ENCODE results near the gene TMEM87A. TPM values are rescaled to one million over a fixed set of nuclear protein-coding genes. Genes with fewer than 3 reads are reported as not detected.

Gene TMEM87A
- total RNA-seq, 2 donors from 2014 or later = 31.4 to 36.6 TPM

- Histone ChIP-seq H3K9me3 (no peaks in the 10 kb centered on the region), H3K4me3 (no peak overlapping the region), H3K36me3 (replicated peaks in 1 of 2; ENCODE audit: insufficient read depth in 1 of 2, low read depth in 2 of 2) (peaks cover 7 to 16% of the 10 kb centered on the region in 2 donors), H3K27ac (no peak overlapping the region), H3K27me3 (no peaks in the 10 kb centered on the region), H3K4me1 (peaks cover 7% of the 10 kb centered on the region)
- 94 to 95% methylated on average over 5 of the region's 5 CpGs for WGBS, 2 donors
- ATAC-seq = no peak
- no peak for DNase-seq
- intact Hi-C loops (cut with DNase I) = no loop called here
- TF ChIP-seq, protein P1, sequence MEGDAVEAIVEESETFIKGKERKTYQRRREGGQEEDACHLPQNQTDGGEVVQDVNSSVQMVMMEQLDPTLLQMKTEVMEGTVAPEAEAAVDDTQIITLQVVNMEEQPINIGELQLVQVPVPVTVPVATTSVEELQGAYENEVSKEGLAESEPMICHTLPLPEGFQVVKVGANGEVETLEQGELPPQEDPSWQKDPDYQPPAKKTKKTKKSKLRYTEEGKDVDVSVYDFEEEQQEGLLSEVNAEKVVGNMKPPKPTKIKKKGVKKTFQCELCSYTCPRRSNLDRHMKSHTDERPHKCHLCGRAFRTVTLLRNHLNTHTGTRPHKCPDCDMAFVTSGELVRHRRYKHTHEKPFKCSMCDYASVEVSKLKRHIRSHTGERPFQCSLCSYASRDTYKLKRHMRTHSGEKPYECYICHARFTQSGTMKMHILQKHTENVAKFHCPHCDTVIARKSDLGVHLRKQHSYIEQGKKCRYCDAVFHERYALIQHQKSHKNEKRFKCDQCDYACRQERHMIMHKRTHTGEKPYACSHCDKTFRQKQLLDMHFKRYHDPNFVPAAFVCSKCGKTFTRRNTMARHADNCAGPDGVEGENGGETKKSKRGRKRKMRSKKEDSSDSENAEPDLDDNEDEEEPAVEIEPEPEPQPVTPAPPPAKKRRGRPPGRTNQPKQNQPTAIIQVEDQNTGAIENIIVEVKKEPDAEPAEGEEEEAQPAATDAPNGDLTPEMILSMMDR (IDR thresholded peaks at IDR 0.05) = no peak
- no peak for TF ChIP-seq POLR2A (IDR thresholded peaks at IDR 0.05)
These were observed 8.4 kb downstream of the TMEM87A start for GRCh38 chr15:42264795-42265194.

DNA sequence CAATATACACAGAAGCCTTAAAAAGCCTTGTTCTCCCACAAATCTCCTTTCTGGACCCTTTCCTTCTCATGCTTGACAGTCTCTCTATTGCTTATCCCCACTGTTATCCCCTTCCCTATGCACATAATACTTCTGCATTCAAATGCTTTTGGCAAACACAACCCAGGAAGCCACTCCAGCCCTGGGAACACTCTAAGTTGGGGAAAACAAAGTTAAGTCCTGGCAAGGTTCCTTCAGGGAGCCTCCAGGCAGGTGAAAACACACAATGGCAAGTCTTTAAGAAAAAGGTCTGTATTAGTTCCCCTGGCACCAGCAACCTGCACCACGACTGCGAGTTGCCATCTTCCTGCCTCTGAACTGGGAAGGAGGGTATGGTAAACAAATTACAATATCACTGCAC is 19.9 kb downstream of the TMEM87A start:
- Histone ChIP-seq H3K4me3 (no peak overlapping the region), H3K36me3 (replicated peaks in 1 of 2; ENCODE audit: insufficient read depth in 1 of 2, low read depth in 2 of 2) (no peaks in the 10 kb centered on the region), H3K4me1 (no peaks in the 10 kb centered on the region), H3K27me3 (no peaks in the 10 kb centered on the region), H3K9me3 (no peaks in the 10 kb centered on the region), H3K27ac (no peak overlapping the region)
- intact Hi-C loops (cut with DNase I) = no loop called here
- no peak for DNase-seq
- 94 to 98% methylated on average over 2 of the region's 2 CpGs for WGBS, 2 donors
- ATAC-seq = no peak
- TF ChIP-seq, protein P1 (IDR thresholded peaks at IDR 0.05) = no peak
- no peak for TF ChIP-seq POLR2A (IDR thresholded peaks at IDR 0.05)

- H3K4me1 ChIP-seq = no peaks in the 10 kb centered on the region
- intact Hi-C loops (cut with DNase I) = no loop called here
- H3K4me3 ChIP-seq = no peak overlapping the region
- 100% methylated on average over 1 of the region's 1 CpG for WGBS, 2 donors
- H3K9me3 ChIP-seq = no peaks in the 10 kb centered on the region
- peaks cover 0 to 7% of the 10 kb centered on the region in 2 donors for H3K36me3 ChIP-seq (replicated peaks in 1 of 2; ENCODE audit: insufficient read depth in 1 of 2, low read depth in 2 of 2)
- DNase-seq = no peak
- H3K27me3 ChIP-seq = no peaks in the 10 kb centered on the region
- no peak for ATAC-seq
- no peak overlapping the region for H3K27ac ChIP-seq
- TF ChIP-seq, protein P1 (IDR thresholded peaks at IDR 0.05) = no peak
- no peak for TF ChIP-seq POLR2A (IDR thresholded peaks at IDR 0.05)
These were observed 32.4 kb downstream of the TMEM87A start for GRCh38 chr15:42240823-42241222.

- no peak for DNase-seq
- Histone ChIP-seq H3K27me3 (no peaks in the 10 kb centered on the region), H3K9me3 (no peaks in the 10 kb centered on the region), H3K27ac (no peak overlapping the region), H3K4me3 (no peak overlapping the region), H3K4me1 (no peaks in the 10 kb centered on the region), H3K36me3 (replicated peaks in 1 of 2; ENCODE audit: insufficient read depth in 1 of 2, low read depth in 2 of 2) (peaks cover 0 to 7% of the 10 kb centered on the region in 2 donors)
- no peak for ATAC-seq
- no peak for TF ChIP-seq POLR2A (IDR thresholded peaks at IDR 0.05)
- TF ChIP-seq, protein P1 (IDR thresholded peaks at IDR 0.05) = no peak
- intact Hi-C loops (cut with DNase I) = no loop called here
These were observed 33.6 kb downstream of the TMEM87A start for GRCh38 chr15:42239528-42240182.

DNA sequence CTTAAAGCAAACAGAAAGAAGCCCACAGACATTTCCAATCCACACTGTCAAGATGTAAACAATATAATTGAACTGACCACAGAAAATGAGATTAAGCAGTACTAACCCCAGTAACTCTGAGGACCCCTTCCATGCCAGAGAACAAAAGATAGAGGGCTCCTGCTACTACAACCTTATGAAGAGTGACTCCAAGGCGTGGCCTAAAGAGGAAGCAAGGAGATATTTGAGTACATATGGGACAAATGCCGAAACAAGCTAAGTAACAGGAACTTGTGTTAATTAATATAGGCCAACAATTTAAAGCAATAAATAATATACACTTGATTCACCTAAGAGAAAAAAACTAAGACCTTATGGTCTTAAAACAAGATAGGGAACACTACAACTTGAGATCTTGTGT is 40.1 kb downstream of the TMEM87A start:
- no peak for TF ChIP-seq POLR2A (IDR thresholded peaks at IDR 0.05)
- TF ChIP-seq, protein P1 (IDR thresholded peaks at IDR 0.05) = no peak
- H3K36me3 ChIP-seq (replicated peaks in 1 of 2; ENCODE audit: insufficient read depth in 1 of 2, low read depth in 2 of 2) = peaks cover 0 to 10% of the 10 kb centered on the region in 2 donors
- no peak for ATAC-seq

More for the DNA sequence above, 40.1 kb downstream of the TMEM87A start:
- 85 to 94% methylated on average over 2 of the region's 2 CpGs for WGBS, 2 donors
- intact Hi-C loops (cut with DNase I) = no loop called here
- no peaks in the 10 kb centered on the region for H3K4me1 ChIP-seq
- no peak overlapping the region for H3K27ac ChIP-seq
- no peaks in the 10 kb centered on the region for H3K27me3 ChIP-seq
- H3K9me3 ChIP-seq = no peaks in the 10 kb centered on the region
- DNase-seq = no peak
- no peak overlapping the region for H3K4me3 ChIP-seq

Measured in body of pancreas (tissue), 4 donors.